Natural killer cell (primary cell): ENCODE data around the gene CACNA2D2. TPM values are rescaled to one million over a fixed set of nuclear protein-coding genes. Genes with fewer than 3 reads are reported as not detected.

ENCODE experiments used
- ATAC-seq, 3 donors: fragments of 150-1000 bp in 2 of 3; fragments of 200-7000 bp in 1 of 3; cut with Tn5 transposase; 1 replicate in 1 of 3; 2 replicates in 2 of 3; pipeline ENCODE4 v1.10.0; 2021; ENCODE audit warnings: mild to moderate bottlenecking in 2 of 3, moderate library complexity in 2 of 3
- DNase-seq, 2 donors: peaks; one replicate each; pipeline versions ENCODE4 v3.0.0 to v3.0.0-alpha.2; 2013 to 2021; ENCODE audit warnings: mixed read lengths in 1 of 2
- H3K27ac ChIP-seq: one replicate; pipeline ENCODE4 v1.5.1; 2013; ENCODE audit warnings: mild to moderate bottlenecking, low read length
- H3K27me3 ChIP-seq: one replicate; pipeline ENCODE4 v1.6.1; 2013; ENCODE audit warnings: low read length; ENCODE audit not compliant: control insufficient read depth, insufficient read depth
- H3K36me3 ChIP-seq: one replicate; pipeline ENCODE4 v1.6.1; 2013; ENCODE audit warnings: low read length; ENCODE audit not compliant: control insufficient read depth, insufficient read depth
- H3K4me1 ChIP-seq: one replicate; pipeline ENCODE4 v1.6.1; 2013; ENCODE audit warnings: low read length; ENCODE audit not compliant: control insufficient read depth, insufficient read depth
- H3K4me3 ChIP-seq: one replicate; pipeline ENCODE4 v1.5.1; 2013; ENCODE audit warnings: low read length
- H3K9me3 ChIP-seq: one replicate; pipeline ENCODE4 v1.6.1; 2013; ENCODE audit warnings: low read length; ENCODE audit not compliant: control insufficient read depth, insufficient read depth
- H3K27ac Mint-ChIP-seq, 2 donors: one replicate each; pipeline ENCODE4 v1.8.0; 2022; ENCODE audit warnings: mild to moderate bottlenecking in 2 of 2, mixed read lengths in 2 of 2, moderate library complexity in 1 of 2
- H3K27me3 Mint-ChIP-seq, 2 donors: one replicate each; pipeline ENCODE4 v1.8.0; 2022; ENCODE audit warnings: low read depth in 2 of 2, mixed read lengths in 2 of 2
- H3K36me3 Mint-ChIP-seq: one replicate; pipeline ENCODE4 v1.8.0; 2022; ENCODE audit warnings: mixed read lengths
- H3K4me1 Mint-ChIP-seq, 2 donors: one replicate each; pipeline ENCODE4 v1.8.0; 2022; ENCODE audit warnings: mixed read lengths in 2 of 2
- H3K4me3 Mint-ChIP-seq: one replicate; pipeline ENCODE4 v1.8.0; 2022; ENCODE audit warnings: mild to moderate bottlenecking, moderate library complexity, mixed read lengths
- H3K9me3 Mint-ChIP-seq, 2 donors: one replicate each; pipeline ENCODE4 v1.8.0; 2022; ENCODE audit warnings: mixed read lengths in 2 of 2
- CTCF ChIP-seq: fragments of 200-600 bp; IDR thresholded peaks from one replicate; pipeline ENCODE4 v1.8.0; 2022; ENCODE audit warnings: antibody characterized with exemption
- WGBS: methylation state at CpG from one replicate; pipeline ENCODE4 v1.1.7; 2013; ENCODE audit warnings: missing lambda C conversion rate; ENCODE audit not compliant: insufficient coverage; 5-methylcytosine and 5-hydroxymethylcytosine counted together
- intact Hi-C: fragments of 100-400 bp; cut with micrococcal nuclease; formaldehyde crosslinking; loops from one replicate; pipeline ENCODE4 v1.14.2; 2022
- total RNA-seq, 4 donors: library from RNA; stranded (reverse); fragments of 120-200 nt in 1 of 4; gene quantifications; one replicate each; pipeline versions ENCODE4 v1.2.3 to v1.2.4, GENCODE V29; 2013 to 2022

Gene CACNA2D2
- total RNA-seq, 3 donors from 2014 or later (not counting 1 experiment from before 2014, with no cell fraction given), result 36.5 to 56.4 (median 43.8) TPM

- no peak for TF ChIP-seq CTCF
- Mint-ChIP-seq H3K4me3 (peak overlapping the region; percentile 98), H3K4me1 (peaks cover 57 to 86% of the 10 kb centered on the region in 2 donors), H3K27ac (peak overlapping the region; percentile 93 to 96), H3K27me3 (no peaks in the 10 kb centered on the region), H3K9me3 (no peaks in the 10 kb centered on the region), H3K36me3 (peaks cover 13% of the 10 kb centered on the region)
- peaks cover 76% of the 10 kb centered on the region for H3K4me1 ChIP-seq
- peak overlapping the region; percentile 93 for H3K27ac ChIP-seq
- DNase-seq, result peak; percentile 85 to 97
- no peaks in the 10 kb centered on the region for H3K9me3 ChIP-seq
- peak; percentile 67 to 80 (median 70) for ATAC-seq
- whole genome bisulfite sequencing, result under 1% methylated on average over 79 of the region's 79 CpGs
- H3K36me3 ChIP-seq, result peaks cover 14% of the 10 kb centered on the region
- H3K27me3 ChIP-seq, result no peaks in the 10 kb centered on the region
- intact Hi-C loops, result loop anchor here (2.0 to 5.0 kb wide), 2 partner anchors 17 to 40 kb away; partner anchors contain the start of genes HYAL3 and NAA80
- H3K4me3 ChIP-seq, result peak overlapping the region; percentile 80
These were observed 166.1 kb downstream of the CACNA2D2 start for GRCh38 chr3:50337175-50337861.

- H3K4me1 Mint-ChIP-seq, result peaks cover 57 to 83% of the 10 kb centered on the region in 2 donors
- DNase-seq, result no peak
- H3K27ac Mint-ChIP-seq, result peak overlapping the region; percentile 93 to 96
- peak overlapping the region; percentile 80 for H3K4me3 ChIP-seq
- TF ChIP-seq CTCF, result no peak
- no peaks in the 10 kb centered on the region for H3K9me3 Mint-ChIP-seq
- peak overlapping the region; percentile 93 for H3K27ac ChIP-seq
- H3K27me3 ChIP-seq, result no peaks in the 10 kb centered on the region
- WGBS, result 3% methylated on average over 31 of the region's 31 CpGs
- intact Hi-C loops, result loop anchor here (2.0 to 5.0 kb wide), 2 partner anchors 16 to 39 kb away; partner anchors contain the start of genes HYAL3 and NAA80
- H3K36me3 Mint-ChIP-seq, result peaks cover 13% of the 10 kb centered on the region
- no peaks in the 10 kb centered on the region for H3K9me3 ChIP-seq
- peaks cover 21% of the 10 kb centered on the region for H3K36me3 ChIP-seq
- peaks cover 74% of the 10 kb centered on the region for H3K4me1 ChIP-seq
- no peaks in the 10 kb centered on the region for H3K27me3 Mint-ChIP-seq
- H3K4me3 Mint-ChIP-seq, result peak overlapping the region; percentile 98
- peak in 2 of 3 donors; percentile 1 to 4 for ATAC-seq
These were observed 166.8 kb downstream of the CACNA2D2 start for GRCh38 chr3:50336452-50337174.

- Mint-ChIP-seq H3K4me1 (peaks cover 47 to 66% of the 10 kb centered on the region in 2 donors), H3K9me3 (no peaks in the 10 kb centered on the region), H3K4me3 (peak overlapping the region; percentile 63), H3K36me3 (peaks cover 9% of the 10 kb centered on the region), H3K27me3 (no peaks in the 10 kb centered on the region), H3K27ac (peak overlapping the region; percentile 88 to 93)
- 80% methylated on average over 5 of the region's 5 CpGs for WGBS
- H3K27ac ChIP-seq, result peak overlapping the region; percentile 69
- no peaks in the 10 kb centered on the region for H3K27me3 ChIP-seq
- TF ChIP-seq CTCF, result no peak
- DNase-seq (no peak), ATAC-seq (no peak)
- no peaks in the 10 kb centered on the region for H3K9me3 ChIP-seq
- intact Hi-C loops, result loop anchor here (5.0 kb wide), 1 partner anchor 37 kb away; the partner anchor contains the start of genes HYAL3 and NAA80
- peaks cover 43% of the 10 kb centered on the region for H3K36me3 ChIP-seq
- peaks cover 68% of the 10 kb centered on the region for H3K4me1 ChIP-seq
- no peak overlapping the region for H3K4me3 ChIP-seq
These were observed 168.9 kb downstream of the CACNA2D2 start for GRCh38 chr3:50334339-50335075.
